PC-3 (cell line): Measurements from ENCODE around the gene CACHD1. TPM values are rescaled to one million over a fixed set of nuclear protein-coding genes. Genes with fewer than 3 reads are reported as not detected.
A peak's percentile ranks its signal among the peaks of the same experiment; 100 is the strongest.

Experiments
- ATAC-seq: fragments of 200-7000 bp; cut with Tn5 transposase; 2 replicates; pipeline ENCODE4 v1.9.1; 2020; ENCODE audit warnings: mild to moderate bottlenecking, moderate library complexity
- BruUV-seq: library from RNA; stranded (reverse); fragments of 400-500 nt; replicated peaks from 2 replicates; lab custom pipeline; 2021; lab: Mats Ljungman, UMichigan
- CTCF ChIA-PET: fragments of 300-600 bp; sonication (Branson Sonifier 250); formaldehyde crosslinking; loops from one replicate; lab custom pipeline; 2022; ENCODE audit warnings: antibody characterized with exemption; lab: Charles Lee
- POLR2A ChIA-PET: fragments of 300-600 bp; sonication (Branson Sonifier 250); formaldehyde crosslinking; loops from one replicate; lab custom pipeline; 2022; ENCODE audit warnings: antibody characterized with exemption; ENCODE audit not compliant: unreplicated experiment; lab: Charles Lee
- DNase-seq: peaks from one replicate; pipeline ENCODE4 v3.0.0-alpha.2; 2015
- H2AFZ ChIP-seq: fragments of 300-600 bp; sonication (generic); 2 replicates; pipeline ENCODE4 v1.6.0; 2016; ENCODE audit warnings: antibody characterized with exemption, low read length
- H3F3A ChIP-seq: fragments of 300-600 bp; sonication (generic); one replicate; pipeline ENCODE4 v1.6.0; 2017; ENCODE audit warnings: antibody characterized with exemption, low read length, control low read depth, mild to moderate bottlenecking; ENCODE audit not compliant: unreplicated experiment
- H3K27ac ChIP-seq: fragments of 300-600 bp; sonication (generic); 2 replicates; pipeline ENCODE4 v1.5.1; 2016; ENCODE audit warnings: mild to moderate bottlenecking, low read length
- H3K27me3 ChIP-seq: fragments of 300-600 bp; sonication (generic); 2 replicates; pipeline ENCODE4 v1.6.1; 2016; ENCODE audit warnings: low read length, mixed read lengths
- H3K36me3 ChIP-seq: fragments of 300-600 bp; sonication (generic); 2 replicates; pipeline ENCODE4 v1.6.1; 2016; ENCODE audit warnings: low read depth, mixed run types, low read length, mixed read lengths
- H3K4me1 ChIP-seq: fragments of 300-600 bp; sonication (generic); 2 replicates; pipeline ENCODE4 v1.5.1; 2016; ENCODE audit warnings: low read length; ENCODE audit not compliant: insufficient read depth
- H3K4me2 ChIP-seq: fragments of 300-600 bp; sonication (generic); 2 replicates; pipeline ENCODE4 v1.6.0; 2016; ENCODE audit warnings: low read length
- H3K4me3 ChIP-seq: fragments of 300-600 bp; sonication (generic); 2 replicates; pipeline ENCODE4 v1.5.1; 2016; ENCODE audit warnings: mild to moderate bottlenecking, low read length, mixed read lengths
- H3K79me2 ChIP-seq: fragments of 300-600 bp; sonication (generic); 2 replicates; pipeline ENCODE4 v1.6.1; 2017; ENCODE audit warnings: low read length, mixed read lengths
- H3K9ac ChIP-seq: fragments of 300-600 bp; sonication (generic); 2 replicates; pipeline ENCODE4 v1.6.0; 2016; ENCODE audit warnings: mild to moderate bottlenecking, low read length
- H3K9me2 ChIP-seq: fragments of 300-600 bp; sonication (generic); replicated peaks from 2 replicates; pipeline ENCODE4 v1.6.1; 2016; ENCODE audit warnings: mixed run types, low read length, mixed read lengths
- H3K9me3 ChIP-seq: fragments of 300-600 bp; sonication (generic); 2 replicates; pipeline ENCODE4 v1.6.1; 2016; ENCODE audit warnings: low read length, mixed read lengths
- H4K20me1 ChIP-seq: fragments of 300-600 bp; sonication (generic); 2 replicates; pipeline ENCODE4 v1.6.1; 2016; ENCODE audit warnings: low read length, mixed read lengths
- EZH2 ChIP-seq: fragments of 300-600 bp; sonication (generic); IDR thresholded peaks from one replicate; pipeline ENCODE4 v1.6.1; 2017; ENCODE audit warnings: antibody characterized with exemption, mild to moderate bottlenecking, low read length; ENCODE audit not compliant: unreplicated experiment
- EZH2phosphoT487 ChIP-seq: fragments of 300-600 bp; sonication (generic); IDR thresholded peaks from 2 replicates; pipeline ENCODE4 v1.6.1; 2018; ENCODE audit warnings: mild to moderate bottlenecking, antibody characterized with exemption, low read length, borderline replicate concordance
- intact Hi-C: fragments of 100-400 bp; cut with micrococcal nuclease; formaldehyde crosslinking; loops from 2 replicates; pipeline ENCODE4 v1.9.0; 2023
- total RNA-seq: library from RNA; depleted of rRNA; stranded (reverse); fragments of >200 nt; gene quantifications from 2 replicates; pipeline ENCODE4 v1.2.3, GENCODE V29; 2014
- TF ChIP-seq, protein P1 (sequence below): fragments of 300-600 bp; sonication (generic); conservative IDR thresholded peaks from 2 replicates; pipeline ENCODE4 v1.5.1; 2017; ENCODE audit warnings: antibody characterized with exemption, low read depth, mild to moderate bottlenecking, low read length

The CACHD1 gene
- total RNA-seq, 1 experiment from 2014 or later, result 6.6 TPM

DNA sequence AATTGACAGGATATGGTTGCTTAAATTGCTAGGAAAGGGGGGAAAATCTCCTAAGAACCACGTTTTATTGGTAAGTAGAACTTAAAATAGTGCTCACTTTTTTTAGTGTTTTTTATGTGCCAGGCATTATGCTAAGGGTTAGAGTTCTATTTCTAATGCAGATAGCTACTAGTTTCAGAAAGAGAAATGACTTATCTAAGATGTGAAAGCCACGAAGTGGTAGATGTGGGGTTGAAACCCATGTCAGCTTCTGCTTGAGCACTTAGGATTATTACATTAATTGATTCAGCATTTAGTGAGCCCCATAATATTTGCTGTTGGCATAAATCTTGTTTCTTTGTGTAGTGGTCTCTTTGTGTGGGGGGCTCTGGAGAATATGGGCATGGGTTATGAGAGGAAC lies 24.7 kb downstream of the CACHD1 start:
- Histone ChIP-seq H3K27me3 (no peaks in the 10 kb centered on the region), H3K79me2 (no peaks in the 10 kb centered on the region), H3K4me1 (peaks cover 10% of the 10 kb centered on the region), H3K9ac (no peak overlapping the region), H3K9me2 (no peaks in the 10 kb centered on the region), H3K4me2 (no peak overlapping the region), H3K4me3 (no peak overlapping the region), H4K20me1 (no peaks in the 10 kb centered on the region), H3K36me3 (no peaks in the 10 kb centered on the region), H3K27ac (no peak overlapping the region), H3K9me3 (no peaks in the 10 kb centered on the region), H3F3A (no peaks in the 10 kb centered on the region), H2AFZ (no peak overlapping the region)
- no peak for ATAC-seq
- no peak for DNase-seq
- ChIA-PET POLR2A (no interaction called here), CTCF (no interaction called here)
- TF ChIP-seq EZH2 (no peak), EZH2phosphoT487 (no peak)
- TF ChIP-seq, protein P1, sequence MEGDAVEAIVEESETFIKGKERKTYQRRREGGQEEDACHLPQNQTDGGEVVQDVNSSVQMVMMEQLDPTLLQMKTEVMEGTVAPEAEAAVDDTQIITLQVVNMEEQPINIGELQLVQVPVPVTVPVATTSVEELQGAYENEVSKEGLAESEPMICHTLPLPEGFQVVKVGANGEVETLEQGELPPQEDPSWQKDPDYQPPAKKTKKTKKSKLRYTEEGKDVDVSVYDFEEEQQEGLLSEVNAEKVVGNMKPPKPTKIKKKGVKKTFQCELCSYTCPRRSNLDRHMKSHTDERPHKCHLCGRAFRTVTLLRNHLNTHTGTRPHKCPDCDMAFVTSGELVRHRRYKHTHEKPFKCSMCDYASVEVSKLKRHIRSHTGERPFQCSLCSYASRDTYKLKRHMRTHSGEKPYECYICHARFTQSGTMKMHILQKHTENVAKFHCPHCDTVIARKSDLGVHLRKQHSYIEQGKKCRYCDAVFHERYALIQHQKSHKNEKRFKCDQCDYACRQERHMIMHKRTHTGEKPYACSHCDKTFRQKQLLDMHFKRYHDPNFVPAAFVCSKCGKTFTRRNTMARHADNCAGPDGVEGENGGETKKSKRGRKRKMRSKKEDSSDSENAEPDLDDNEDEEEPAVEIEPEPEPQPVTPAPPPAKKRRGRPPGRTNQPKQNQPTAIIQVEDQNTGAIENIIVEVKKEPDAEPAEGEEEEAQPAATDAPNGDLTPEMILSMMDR, result no peak
- intact Hi-C loops, result no loop called here
- no TSS peak for BruUV-seq

DNA sequence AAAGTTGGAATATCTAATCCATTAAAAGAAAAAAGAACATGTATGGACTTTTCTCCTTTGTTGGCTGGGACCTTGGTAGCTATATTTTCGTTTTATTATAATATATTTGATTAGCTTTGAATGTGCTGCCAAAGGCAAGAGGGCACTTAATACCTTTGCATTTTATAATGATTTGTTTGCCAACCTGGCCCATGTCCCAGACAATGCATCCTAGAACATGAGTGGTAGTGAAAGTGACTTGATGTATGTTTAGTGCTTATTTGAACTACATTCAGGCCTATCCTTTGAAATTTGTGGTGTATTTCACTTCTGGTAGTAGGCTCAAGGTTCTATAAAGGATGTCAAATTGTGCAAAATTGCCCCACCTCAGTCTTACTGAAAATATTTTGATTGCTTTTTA lies 25.9 kb downstream of the CACHD1 start:
- Histone ChIP-seq H3K27ac (no peak overlapping the region), H3K9ac (no peak overlapping the region), H3K4me1 (peaks cover 10% of the 10 kb centered on the region), H3K36me3 (no peaks in the 10 kb centered on the region), H3K79me2 (no peaks in the 10 kb centered on the region), H3K4me2 (no peak overlapping the region), H3K9me3 (no peaks in the 10 kb centered on the region), H4K20me1 (no peaks in the 10 kb centered on the region), H3K27me3 (no peaks in the 10 kb centered on the region), H3F3A (no peaks in the 10 kb centered on the region), H3K4me3 (no peak overlapping the region), H2AFZ (no peak overlapping the region), H3K9me2 (no peaks in the 10 kb centered on the region)
- POLR2A ChIA-PET, result no interaction called here
- ATAC-seq (peak; percentile 92), DNase-seq (peak; percentile 49)
- TF ChIP-seq EZH2 (no peak), EZH2phosphoT487 (no peak)
- TF ChIP-seq, protein P1, result no peak
- intact Hi-C loops, result no loop called here
- no TSS peak for BruUV-seq
- CTCF ChIA-PET, result interaction anchor here (0.9 kb wide), 1 partner anchor 227 kb away, joined by 3 read pairs; no protein-coding TSS in a partner anchor

DNA sequence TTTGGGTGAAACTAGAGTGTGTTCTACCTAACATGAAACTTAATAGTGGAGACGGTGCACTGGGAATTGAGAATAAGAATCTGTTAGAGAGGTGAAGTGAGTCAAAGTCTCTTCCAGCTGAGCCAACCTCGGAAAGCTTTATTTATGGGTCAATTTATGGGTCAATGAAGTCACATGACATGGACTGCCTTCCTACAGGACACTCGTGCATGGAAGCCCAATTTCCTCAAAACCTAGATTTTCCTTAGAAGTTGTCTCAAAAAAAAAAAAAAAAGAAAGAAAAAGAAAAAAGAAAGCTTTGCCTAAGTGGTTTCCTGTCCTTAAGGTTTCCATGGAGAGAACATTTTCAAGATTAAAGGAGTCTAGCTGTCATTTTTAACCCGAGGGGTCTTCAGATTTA lies 26.7 kb downstream of the CACHD1 start:
- no peak for TF ChIP-seq EZH2phosphoT487
- TF ChIP-seq EZH2, result no peak
- TF ChIP-seq, protein P1, result no peak
- Histone ChIP-seq H3K36me3 (no peaks in the 10 kb centered on the region), H3K4me3 (no peak overlapping the region), H3K9ac (no peak overlapping the region), H3F3A (no peaks in the 10 kb centered on the region), H2AFZ (no peak overlapping the region), H3K9me2 (no peaks in the 10 kb centered on the region), H3K27me3 (no peaks in the 10 kb centered on the region), H3K79me2 (no peaks in the 10 kb centered on the region), H3K9me3 (no peaks in the 10 kb centered on the region), H3K4me1 (peaks cover 10% of the 10 kb centered on the region), H4K20me1 (no peaks in the 10 kb centered on the region), H3K4me2 (no peak overlapping the region), H3K27ac (no peak overlapping the region)
- CTCF ChIA-PET, result interaction anchor here (0.6 kb wide), 1 partner anchor 22 kb away, joined by 3 read pairs; no protein-coding TSS in a partner anchor
- no TSS peak for BruUV-seq
- ATAC-seq, result no peak
- POLR2A ChIA-PET, result no interaction called here
- DNase-seq, result no peak
- intact Hi-C loops, result no loop called here
